K562 (cell line): ENCODE results near the gene SETDB2. TPM values are rescaled to one million over a fixed set of nuclear protein-coding genes. Genes with fewer than 3 reads are reported as not detected.

Experiments
- HOXB6 ChIP-seq: fragments of 250-450 bp; sonication (Bioruptor Pico); IDR thresholded peaks from 2 replicates; pipeline ENCODE4 v1.5.1; 2022; ENCODE audit warnings: mild to moderate bottlenecking, borderline replicate concordance
- REST ChIP-seq, 2 experiments: fragments of 450-650 bp; formaldehyde crosslinking in 1 of 2; IDR thresholded peaks; 2 replicates each; pipeline versions ENCODE4 v1.4.0 to v1.6.1; 2014 to 2020; ENCODE audit warnings: mild to moderate bottlenecking in 2 of 2, borderline replicate concordance in 1 of 2, low read depth in 1 of 2
- ZSCAN32 ChIP-seq: fragments of 450-650 bp; formaldehyde crosslinking; IDR thresholded peaks from 2 replicates; pipeline ENCODE4 v1.4.0; 2020; ENCODE audit warnings: mild to moderate bottlenecking, moderate library complexity
- polyA plus RNA-seq, 8 experiments: library from polyadenylated mRNA; depleted of rRNA in 4 of 8; stranded (reverse) in 5 of 8; unstranded in 3 of 8; fragments of >200 nt; fragmentation: Nextera tagmentation in 2 of 8; fragmentation: Illumina TruSeq in 1 of 8; extraction: Ambion mirVana in 2 of 8; extraction: Trizol in 1 of 8; gene quantifications; 2 replicates each; pipeline versions ENCODE4 v1.2.1 to v1.2.3, GENCODE V29; 2011 to 2014; ENCODE audit warnings: inconsistent platforms in 1 of 8, missing spikeins in 1 of 8
- total RNA-seq, 7 experiments: library from RNA; depleted of rRNA in 6 of 7; stranded (reverse); fragments of >200 nt in 6 of 7; fragmentation: Illumina TruSeq in 2 of 7; extraction: Trizol in 2 of 7; gene quantifications; 2 replicates each; pipeline versions ENCODE4 v1.2.1 to v1.2.3, GENCODE V29; 2011 to 2021; ENCODE audit warnings: low replicate concordance in 1 of 7
- TF ChIP-seq, protein P1 (sequence below), 2 experiments: fragments of 450-650 bp in 1 of 2; sonication (generic) in 1 of 2; formaldehyde crosslinking in 1 of 2; IDR thresholded peaks; 2 replicates each; pipeline versions ENCODE4 v1.7.1 to v1.9.0; 2016 to 2022; ENCODE audit warnings: inconsistent platforms in 1 of 2, mild to moderate bottlenecking in 1 of 2, missing genetic modification reagents in 1 of 2

The SETDB2 gene
- total and polyA plus RNA-seq, 9 of the 15 experiments (the other 6 are each of a cell fraction or from before 2014, with no cell fraction given): 1.0 to 9.0 (median 6.1) TPM

GRCh38 chr13:49400755-49401659, 43.1 kb upstream of the SETDB2 start (continued):
- TF ChIP-seq, protein P1, sequence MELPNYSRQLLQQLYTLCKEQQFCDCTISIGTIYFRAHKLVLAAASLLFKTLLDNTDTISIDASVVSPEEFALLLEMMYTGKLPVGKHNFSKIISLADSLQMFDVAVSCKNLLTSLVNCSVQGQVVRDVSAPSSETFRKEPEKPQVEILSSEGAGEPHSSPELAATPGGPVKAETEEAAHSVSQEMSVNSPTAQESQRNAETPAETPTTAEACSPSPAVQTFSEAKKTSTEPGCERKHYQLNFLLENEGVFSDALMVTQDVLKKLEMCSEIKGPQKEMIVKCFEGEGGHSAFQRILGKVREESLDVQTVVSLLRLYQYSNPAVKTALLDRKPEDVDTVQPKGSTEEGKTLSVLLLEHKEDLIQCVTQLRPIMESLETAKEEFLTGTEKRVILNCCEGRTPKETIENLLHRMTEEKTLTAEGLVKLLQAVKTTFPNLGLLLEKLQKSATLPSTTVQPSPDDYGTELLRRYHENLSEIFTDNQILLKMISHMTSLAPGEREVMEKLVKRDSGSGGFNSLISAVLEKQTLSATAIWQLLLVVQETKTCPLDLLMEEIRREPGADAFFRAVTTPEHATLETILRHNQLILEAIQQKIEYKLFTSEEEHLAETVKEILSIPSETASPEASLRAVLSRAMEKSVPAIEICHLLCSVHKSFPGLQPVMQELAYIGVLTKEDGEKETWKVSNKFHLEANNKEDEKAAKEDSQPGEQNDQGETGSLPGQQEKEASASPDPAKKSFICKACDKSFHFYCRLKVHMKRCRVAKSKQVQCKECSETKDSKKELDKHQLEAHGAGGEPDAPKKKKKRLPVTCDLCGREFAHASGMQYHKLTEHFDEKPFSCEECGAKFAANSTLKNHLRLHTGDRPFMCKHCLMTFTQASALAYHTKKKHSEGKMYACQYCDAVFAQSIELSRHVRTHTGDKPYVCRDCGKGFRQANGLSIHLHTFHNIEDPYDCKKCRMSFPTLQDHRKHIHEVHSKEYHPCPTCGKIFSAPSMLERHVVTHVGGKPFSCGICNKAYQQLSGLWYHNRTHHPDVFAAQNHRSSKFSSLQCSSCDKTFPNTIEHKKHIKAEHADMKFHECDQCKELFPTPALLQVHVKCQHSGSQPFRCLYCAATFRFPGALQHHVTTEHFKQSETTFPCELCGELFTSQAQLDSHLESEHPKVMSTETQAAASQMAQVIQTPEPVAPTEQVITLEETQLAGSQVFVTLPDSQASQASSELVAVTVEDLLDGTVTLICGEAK (IDR thresholded peaks at IDR 0.05): peak; percentile 57; the same call in 1 of the 2 replicates
- TF ChIP-seq, protein P1 (CRISPR knock-in tag; IDR thresholded peaks at IDR 0.05): no peak
- TF ChIP-seq ZSCAN32: no peak
- peak; percentile 65 for TF ChIP-seq REST (IDR thresholded peaks at IDR 0.05; ENCODE audit: borderline replicate concordance)
- TF ChIP-seq REST (CRISPR knock-in tag; IDR thresholded peaks at IDR 0.05; ENCODE audit: low read depth): no peak
- no peak for TF ChIP-seq HOXB6 (CRISPR knock-in tag)
